Right renal cortex interstitium (tissue), 3 donors: ENCODE data around the gene SURF4. TPM values are rescaled to one million over a fixed set of nuclear protein-coding genes. Genes with fewer than 3 reads are reported as not detected.
"Not testable (repeated sequence)": the region's sequence is repeated elsewhere in the genome, so short reads cannot be mapped to it uniquely, and the experiment has no call there.

Experiments used
- DNase-seq, 3 donors: peaks; one replicate each; pipeline ENCODE4 v3.0.0-alpha.2; 2013; ENCODE audit warnings: low read depth in 3 of 3, low spot score in 2 of 3
- polyA plus RNA-seq, 3 donors: library from polyadenylated mRNA; unstranded; fragments of 120-200 nt; gene quantifications; one replicate each; pipeline ENCODE4 v1.2.1, GENCODE V29; 2013; ENCODE audit not compliant: insufficient read length in 3 of 3

SURF4 gene
- polyA plus RNA-seq, 3 donors: 160 to 175 (median 164) TPM

- no peak for DNase-seq
These were observed 24.4 kb upstream of the SURF4 start for GRCh38 chr9:133400292-133400691.

GRCh38 chr9:133397895-133398294 lies 22.0 kb upstream of the SURF4 start:
- DNase-seq: no peak

GRCh38 chr9:133397370-133397769 lies 21.5 kb upstream of the SURF4 start:
- DNase-seq: no peak

- DNase-seq: no peak
These were observed 21.1 kb upstream of the SURF4 start for GRCh38 chr9:133396952-133397351.

- no peak for DNase-seq
These were observed 18.9 kb upstream of the SURF4 start for GRCh38 chr9:133394687-133395271.

- no peak for DNase-seq
These were observed 17.5 kb upstream of the SURF4 start for GRCh38 chr9:133393399-133393798.

- not testable (repeated sequence) for DNase-seq
These were observed 16.4 kb upstream of the SURF4 start for GRCh38 chr9:133392308-133392707.

GRCh38 chr9:133391449-133391848 lies 15.6 kb upstream of the SURF4 start:
- DNase-seq: not testable (repeated sequence)

- no peak for DNase-seq
These were observed 14.9 kb upstream of the SURF4 start for GRCh38 chr9:133390713-133391112.

- no peak for DNase-seq
These were observed 13.7 kb upstream of the SURF4 start for GRCh38 chr9:133389562-133389961.

- no peak for DNase-seq
These were observed 13.2 kb upstream of the SURF4 start for GRCh38 chr9:133389025-133389557.

GRCh38 chr9:133387680-133388079 lies 11.8 kb upstream of the SURF4 start:
- DNase-seq: no peak

GRCh38 chr9:133386338-133386737 lies 10.5 kb upstream of the SURF4 start:
- no peak for DNase-seq

GRCh38 chr9:133385452-133385851 lies 9.6 kb upstream of the SURF4 start:
- no peak for DNase-seq

GRCh38 chr9:133384736-133385321 lies 9.0 kb upstream of the SURF4 start:
- DNase-seq: no peak

GRCh38 chr9:133383438-133383837 lies 7.6 kb upstream of the SURF4 start:
- DNase-seq: no peak

- no peak for DNase-seq
These were observed 6.8 kb upstream of the SURF4 start for GRCh38 chr9:133382507-133383141.

GRCh38 chr9:133380734-133381133 lies 4.9 kb upstream of the SURF4 start:
- DNase-seq: no peak

- DNase-seq: no peak
These were observed 3.6 kb upstream of the SURF4 start for GRCh38 chr9:133379153-133380086.

GRCh38 chr9:133378408-133378962 lies 2.6 kb upstream of the SURF4 start:
- DNase-seq: no peak
